Measurements from ENCODE around the gene PPFIBP1.
"Not testable (repeated sequence)": the region's sequence is repeated elsewhere in the genome, so short reads cannot be mapped to it uniquely, and the experiment has no call there.

DNA sequence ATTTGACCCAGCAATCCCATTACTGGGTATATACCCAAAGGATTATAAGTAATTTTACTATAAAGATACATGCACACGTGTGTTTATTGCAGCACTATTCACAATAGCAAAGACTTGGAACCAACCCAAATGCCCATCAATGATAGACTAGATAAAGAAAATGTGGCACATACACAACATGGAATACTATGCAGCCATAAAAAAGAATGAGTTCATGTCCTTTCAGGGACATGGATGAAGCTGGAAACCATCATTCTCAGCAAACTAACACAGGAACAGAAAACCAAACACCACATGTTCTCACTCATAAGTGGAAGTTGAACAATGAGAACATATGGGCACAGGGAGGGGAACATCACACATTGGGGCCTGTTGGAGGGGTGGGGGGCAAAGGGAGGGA is 20.9 kb downstream of the PPFIBP1 start:
- not testable (repeated sequence) for TF ChIP-seq EZH2 (IDR thresholded peaks at IDR 0.05); POLR2AphosphoS5 (IDR thresholded peaks at IDR 0.05; ENCODE audit: borderline replicate concordance, low read depth, low read length)

Measured in SK-N-MC (cell line).